Measurements from ENCODE around the gene TOX4. TPM values are rescaled to one million over a fixed set of nuclear protein-coding genes. Genes with fewer than 3 reads are reported as not detected.

Gene TOX4
- total RNA-seq, 1 experiment from 2014 or later = 50.1 TPM

DNA sequence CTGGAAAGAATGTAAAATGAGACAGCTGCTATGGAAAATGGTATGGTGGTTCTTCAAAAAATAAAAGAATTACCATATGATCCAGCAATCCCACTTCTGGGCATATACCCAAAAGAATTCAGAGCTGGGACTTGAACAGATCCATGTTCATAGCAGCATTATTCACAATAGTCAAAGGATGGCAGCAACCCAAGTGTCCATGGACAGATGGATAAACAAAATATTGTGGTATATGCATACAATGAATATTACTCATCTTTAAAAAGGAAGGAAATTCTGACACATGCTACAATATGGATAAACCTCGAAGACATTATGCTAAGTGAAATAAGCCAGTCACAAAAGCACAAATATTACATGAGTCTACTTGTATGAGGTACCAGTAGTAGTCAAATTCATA lies 9.4 kb upstream of the TOX4 start:
- CTCF ChIA-PET = no interaction called here
- TF ChIP-seq POLR2AphosphoS5 (IDR thresholded peaks at IDR 0.05; ENCODE audit: low read depth, low read length) = no peak
- TF ChIP-seq REST (IDR thresholded peaks at IDR 0.05; ENCODE audit: insufficient read depth in 1 of 2, low read depth in 2 of 2, low read length in 1 of 2) = no peak
- TF ChIP-seq TCF7L2 (IDR thresholded peaks at IDR 0.05; ENCODE audit: low read depth, low read length) = no peak
- TF ChIP-seq CTCF (IDR thresholded peaks at IDR 0.05) = no peak
- TF ChIP-seq SIN3A (IDR thresholded peaks at IDR 0.05; ENCODE audit: borderline replicate concordance, insufficient read depth, low read depth, low read length) = no peak
- no peak for DNase-seq (ENCODE audit: low read depth, low spot score)
- ATAC-seq = no peak
- in situ Hi-C loops (cut with HindIII; ENCODE audit: low pct_unique_long_range_greater_than_20kb, low sequenced_read_pairs) (no loop called here), intact Hi-C loops (cut with micrococcal nuclease; ENCODE audit: unreplicated experiment) (no loop called here)
- no peaks in the 10 kb centered on the region for H3K4me1 ChIP-seq (ENCODE audit: control insufficient read depth, insufficient read depth, low read length)
- POLR2A ChIA-PET = no interaction called here
- BruUV-seq (replicated peaks) = no TSS peak
- no peaks in the 10 kb centered on the region; the same call in 1 of the 2 replicates for H3K36me3 ChIP-seq (ENCODE audit: control insufficient read depth, insufficient read depth, low read length)
- no peaks in the 10 kb centered on the region for H3K27me3 ChIP-seq (ENCODE audit: control insufficient read depth, insufficient read depth, low read length)
- H3K27ac ChIP-seq (ENCODE audit: low read length) = no peak overlapping the region
- no peak overlapping the region for H3K4me3 ChIP-seq (ENCODE audit: low read depth in 2 of 2, low read length in 2 of 2)
- no peaks in the 10 kb centered on the region for H3K9me3 ChIP-seq (ENCODE audit: control insufficient read depth, insufficient read depth, low read depth, low read length)

- H3K9me3 ChIP-seq (ENCODE audit: control insufficient read depth, insufficient read depth, low read depth, low read length) = no peaks in the 10 kb centered on the region
- H3K27ac ChIP-seq (ENCODE audit: low read length) = peak overlapping the region; percentile 88
- POLR2A ChIA-PET = interaction anchor here (0.5 to 0.6 kb wide), 3 partner anchors 12 to 1702 kb away, joined by 3 to 4 read pairs (median 3); no protein-coding TSS in a partner anchor
- H3K36me3 ChIP-seq (ENCODE audit: control insufficient read depth, insufficient read depth, low read length) = peaks cover 8% of the 10 kb centered on the region
- intact Hi-C loops (cut with micrococcal nuclease; ENCODE audit: unreplicated experiment) = no loop called here
- CTCF ChIA-PET = no interaction called here
- TF ChIP-seq POLR2AphosphoS5 (IDR thresholded peaks at IDR 0.05; ENCODE audit: low read depth, low read length) = no peak
- no peak for TF ChIP-seq TCF7L2 (IDR thresholded peaks at IDR 0.05; ENCODE audit: low read depth, low read length)
- TF ChIP-seq REST (IDR thresholded peaks at IDR 0.05; ENCODE audit: insufficient read depth in 1 of 2, low read depth in 2 of 2, low read length in 1 of 2) = no peak
- no peak for TF ChIP-seq SIN3A (IDR thresholded peaks at IDR 0.05; ENCODE audit: borderline replicate concordance, insufficient read depth, low read depth, low read length)
- no peak for TF ChIP-seq CTCF (IDR thresholded peaks at IDR 0.05)
- no peaks in the 10 kb centered on the region for H3K27me3 ChIP-seq (ENCODE audit: control insufficient read depth, insufficient read depth, low read length)
- peak overlapping the region; percentile 92 to 99 for H3K4me3 ChIP-seq (ENCODE audit: low read depth in 2 of 2, low read length in 2 of 2)
- H3K4me1 ChIP-seq (ENCODE audit: control insufficient read depth, insufficient read depth, low read length) = peaks cover 6% of the 10 kb centered on the region
- ATAC-seq = 0 out of 2 replicates have a peak, but pooled peaks have one; percentile 2
- DNase-seq (ENCODE audit: low read depth, low spot score) = no peak
- in situ Hi-C loops (cut with HindIII; ENCODE audit: low pct_unique_long_range_greater_than_20kb, low sequenced_read_pairs) = no loop called here
- TSS peak; percentile 76 for BruUV-seq (replicated peaks)
Observed at GRCh38 chr14:21475767-21476522, 1.1 kb upstream of the TOX4 start.

All from Panc1 (cell line).